GM19455 (cell line): Measurements from ENCODE around the gene DDRGK1.
"Not testable (repeated sequence)": the region's sequence is repeated elsewhere in the genome, so short reads cannot be mapped to it uniquely, and the experiment has no call there.

Experiments used
- ATAC-seq: cut with Tn5 transposase; IDR thresholded peaks from one replicate; pipeline ENCODE4 v1.9.1; 2021; ENCODE audit not compliant: unreplicated experiment

The DDRGK1 gene

GRCh38 chr20:3188823-3189413, 15.6 kb downstream of the DDRGK1 start:
- ATAC-seq, result no peak

GRCh38 chr20:3187861-3188260, 16.6 kb downstream of the DDRGK1 start:
- ATAC-seq, result not testable (repeated sequence)

GRCh38 chr20:3183896-3184612, 20.4 kb downstream of the DDRGK1 start:
- no peak for ATAC-seq

- not testable (repeated sequence) for ATAC-seq
Measured at GRCh38 chr20:3182429-3182828, 22.1 kb downstream of the DDRGK1 start.

GRCh38 chr20:3181270-3181669, 23.2 kb downstream of the DDRGK1 start:
- ATAC-seq, result no peak

- no peak for ATAC-seq
Measured at GRCh38 chr20:3180319-3180718, 24.2 kb downstream of the DDRGK1 start.

GRCh38 chr20:3177746-3178485, 26.6 kb downstream of the DDRGK1 start:
- no peak for ATAC-seq

GRCh38 chr20:3175270-3175669, 29.2 kb downstream of the DDRGK1 start:
- no peak for ATAC-seq

- no peak for ATAC-seq
Measured at GRCh38 chr20:3174442-3175261, 29.8 kb downstream of the DDRGK1 start.

GRCh38 chr20:3173610-3174441, 30.7 kb downstream of the DDRGK1 start:
- ATAC-seq, result peak; percentile 36

- ATAC-seq, result peak; percentile 86
Measured at GRCh38 chr20:3172933-3173609, 31.4 kb downstream of the DDRGK1 start, which contains the start of gene LZTS3. Gene LZTS3, minus strand, starts transcription at chr20:3173549. Its CDS starts 6,386 bp downstream, at chr20:3167163.

GRCh38 chr20:3172126-3172932, 32.2 kb downstream of the DDRGK1 start:
- no peak for ATAC-seq

- no peak for ATAC-seq
Measured at GRCh38 chr20:3171391-3172125, 32.9 kb downstream of the DDRGK1 start.

- ATAC-seq, result no peak
Measured at GRCh38 chr20:3168829-3169590, 35.5 kb downstream of the DDRGK1 start.

GRCh38 chr20:3168079-3168828, 36.2 kb downstream of the DDRGK1 start:
- no peak for ATAC-seq

- ATAC-seq, result no peak
Measured at GRCh38 chr20:3167738-3168078, 36.8 kb downstream of the DDRGK1 start.

GRCh38 chr20:3166913-3167342, 37.6 kb downstream of the DDRGK1 start:
- ATAC-seq, result no peak
